GM23338 (cell line): ENCODE results near the gene S100A14. TPM values are rescaled to one million over a fixed set of nuclear protein-coding genes. Genes with fewer than 3 reads are reported as not detected.

Source experiments
- ATAC-seq: fragments of 200-7000 bp; cut with Tn5 transposase; 3 replicates; pipeline ENCODE4 v1.9.1; 2020
- DNase-seq: peaks from one replicate; pipeline ENCODE4 v3.0.0-alpha.2; 2015; ENCODE audit warnings: low spot score
- H2AFZ ChIP-seq: fragments of 200-600 bp; sonication (generic); 2 replicates; pipeline ENCODE4 v1.8.0; 2016; ENCODE audit warnings: antibody characterized with exemption, mild to moderate bottlenecking, moderate library complexity
- H3F3A ChIP-seq: fragments of 200-600 bp; sonication (generic); replicated peaks from 2 replicates; pipeline ENCODE4 v1.8.0; 2017; ENCODE audit warnings: antibody characterized with exemption, mixed run types, low read depth
- H3K27ac ChIP-seq: fragments of 200-600 bp; sonication (generic); 2 replicates; pipeline ENCODE4 v1.6.1; 2016; ENCODE audit warnings: low read depth
- H3K27me3 ChIP-seq: fragments of 200-600 bp; sonication (generic); 2 replicates; pipeline ENCODE4 v1.8.0; 2016; ENCODE audit warnings: mild to moderate bottlenecking, mixed run types, moderate library complexity; ENCODE audit not compliant: insufficient read depth
- H3K36me3 ChIP-seq: fragments of 200-600 bp; sonication (generic); 2 replicates; pipeline ENCODE4 v1.8.0; 2016; ENCODE audit warnings: mild to moderate bottlenecking; ENCODE audit not compliant: insufficient read depth
- H3K4me1 ChIP-seq: fragments of 200-600 bp; sonication (generic); 2 replicates; pipeline ENCODE4 v1.8.0; 2016; ENCODE audit warnings: mild to moderate bottlenecking, moderate library complexity; ENCODE audit not compliant: insufficient read depth
- H3K4me2 ChIP-seq: fragments of 200-600 bp; sonication (generic); 2 replicates; pipeline ENCODE4 v1.7.1; 2017; ENCODE audit warnings: mixed run types
- H3K4me3 ChIP-seq: fragments of 200-600 bp; sonication (generic); 2 replicates; pipeline ENCODE4 v1.6.1; 2016; ENCODE audit warnings: mixed run types
- H3K79me2 ChIP-seq: fragments of 200-600 bp; sonication (generic); replicated peaks from 2 replicates; pipeline ENCODE4 v1.8.0; 2017; ENCODE audit warnings: mild to moderate bottlenecking; ENCODE audit not compliant: insufficient read depth
- H3K9me2 ChIP-seq: fragments of 200-600 bp; sonication (generic); 2 replicates; pipeline ENCODE4 v1.8.0; 2017; ENCODE audit not compliant: insufficient read depth
- H4K20me1 ChIP-seq: fragments of 200-600 bp; sonication (generic); replicated peaks from 2 replicates; pipeline ENCODE4 v1.8.0; 2017; ENCODE audit warnings: mild to moderate bottlenecking; ENCODE audit not compliant: insufficient read depth
- H3K27ac Mint-ChIP-seq: 2 replicates; pipeline ENCODE4 v1.8.0; 2020; ENCODE audit warnings: inconsistent platforms, mild to moderate bottlenecking, moderate library complexity, mixed read lengths
- H3K27me3 Mint-ChIP-seq: 3 replicates; pipeline ENCODE4 v1.8.0; 2022; ENCODE audit warnings: low read depth, mild to moderate bottlenecking, moderate library complexity, mixed read lengths, inconsistent platforms; ENCODE audit not compliant: insufficient read depth, poor library complexity
- H3K36me3 Mint-ChIP-seq: 3 replicates; pipeline ENCODE4 v1.8.0; 2021; ENCODE audit warnings: low read depth, mild to moderate bottlenecking, inconsistent platforms, moderate library complexity, mixed read lengths
- H3K4me1 Mint-ChIP-seq: 3 replicates; pipeline ENCODE4 v1.8.0; 2020; ENCODE audit warnings: mild to moderate bottlenecking, inconsistent platforms, mixed read lengths
- H3K4me3 Mint-ChIP-seq: 3 replicates; pipeline ENCODE4 v1.8.0; 2021; ENCODE audit warnings: moderate library complexity, mild to moderate bottlenecking, inconsistent platforms, mixed read lengths
- H3K9me3 Mint-ChIP-seq: 3 replicates; pipeline ENCODE4 v1.8.0; 2020; ENCODE audit warnings: moderate library complexity, mild to moderate bottlenecking, inconsistent platforms, mixed read lengths
- CREB1 ChIP-seq: fragments of 250-450 bp; sonication (Bioruptor Pico); IDR thresholded peaks from 2 replicates; pipeline ENCODE4 v1.5.0; 2020; ENCODE audit warnings: low read depth, mild to moderate bottlenecking, moderate library complexity
- EZH2phosphoT487 ChIP-seq: fragments of 200-600 bp; sonication (generic); IDR thresholded peaks from one replicate; pipeline ENCODE4 v1.8.1; 2018; ENCODE audit warnings: antibody characterized with exemption; ENCODE audit not compliant: unreplicated experiment
- JUNB ChIP-seq: IDR thresholded peaks from one replicate; pipeline ENCODE4 v1.6.1; 2016; ENCODE audit warnings: antibody characterized with exemption; ENCODE audit not compliant: unreplicated experiment
- NANOG ChIP-seq: IDR thresholded peaks from 2 replicates; pipeline ENCODE4 v1.6.1; 2016; ENCODE audit warnings: antibody characterized with exemption, borderline replicate concordance
- POLR2AphosphoS5 ChIP-seq: IDR thresholded peaks from 2 replicates; pipeline ENCODE4 v1.6.1; 2016; ENCODE audit warnings: antibody characterized with exemption, low read depth
- STAT1 ChIP-seq: IDR thresholded peaks from one replicate; pipeline ENCODE4 v1.6.1; 2016; ENCODE audit warnings: antibody characterized with exemption; ENCODE audit not compliant: unreplicated experiment
- ZNF114 ChIP-seq: fragments of 250-450 bp; sonication (Bioruptor Pico); IDR thresholded peaks from 2 replicates; pipeline ENCODE4 v1.5.0; 2020; ENCODE audit warnings: mild to moderate bottlenecking, moderate library complexity
- ZNF331 ChIP-seq: fragments of 250-450 bp; sonication (Bioruptor Pico); IDR thresholded peaks from 2 replicates; pipeline ENCODE4 v1.5.0; 2020; ENCODE audit warnings: low read depth, mild to moderate bottlenecking, moderate library complexity
- polyA plus RNA-seq: library from polyadenylated mRNA; unstranded; fragments of >200 nt; fragmentation: Nextera tagmentation; extraction: Ambion mirVana; gene quantifications from 2 replicates; pipeline ENCODE4 v1.2.1, GENCODE V29; 2016
- total RNA-seq: library from RNA; depleted of rRNA; stranded (reverse); fragments of >200 nt; shearing (Covaris generic); gene quantifications from 2 replicates; pipeline ENCODE4 v1.2.3, GENCODE V29; 2014
- TF ChIP-seq, protein P1 (sequence below), 2 experiments: fragments of 200-600 bp in 1 of 2; sonication (generic) in 1 of 2; conservative IDR thresholded peaks; 2 replicates each; pipeline versions ENCODE4 v1.5.1 to v1.6.1; 2016 to 2017; ENCODE audit warnings: antibody characterized with exemption in 2 of 2, low read depth in 2 of 2, mild to moderate bottlenecking in 2 of 2, moderate library complexity in 1 of 2
- TF ChIP-seq, protein P2 (sequence below): IDR thresholded peaks from 2 replicates; pipeline ENCODE4 v1.6.1; 2016; ENCODE audit warnings: antibody characterized with exemption
- TF ChIP-seq, protein P3 (sequence below): IDR thresholded peaks from one replicate; pipeline ENCODE4 v1.6.1; 2018; ENCODE audit warnings: antibody characterized with exemption; ENCODE audit not compliant: unreplicated experiment

Gene S100A14
- total and polyA plus RNA-seq, 2 experiments from 2014 or later: 0.28 to 0.53 TPM

GRCh38 chr1:153617663-153618062 lies 1.5 kb upstream of the S100A14 start:
- Mint-ChIP-seq H3K27me3 (peaks cover 13% of the 10 kb centered on the region), H3K4me1 (peaks cover 23% of the 10 kb centered on the region), H3K27ac (no peak overlapping the region), H3K4me3 (no peak overlapping the region), H3K36me3 (peaks cover 15% of the 10 kb centered on the region), H3K9me3 (no peaks in the 10 kb centered on the region)
- ATAC-seq (peak; percentile 62), DNase-seq (peak; percentile 60)
- no peak overlapping the region for H2AFZ ChIP-seq
- TF ChIP-seq, protein P1, sequence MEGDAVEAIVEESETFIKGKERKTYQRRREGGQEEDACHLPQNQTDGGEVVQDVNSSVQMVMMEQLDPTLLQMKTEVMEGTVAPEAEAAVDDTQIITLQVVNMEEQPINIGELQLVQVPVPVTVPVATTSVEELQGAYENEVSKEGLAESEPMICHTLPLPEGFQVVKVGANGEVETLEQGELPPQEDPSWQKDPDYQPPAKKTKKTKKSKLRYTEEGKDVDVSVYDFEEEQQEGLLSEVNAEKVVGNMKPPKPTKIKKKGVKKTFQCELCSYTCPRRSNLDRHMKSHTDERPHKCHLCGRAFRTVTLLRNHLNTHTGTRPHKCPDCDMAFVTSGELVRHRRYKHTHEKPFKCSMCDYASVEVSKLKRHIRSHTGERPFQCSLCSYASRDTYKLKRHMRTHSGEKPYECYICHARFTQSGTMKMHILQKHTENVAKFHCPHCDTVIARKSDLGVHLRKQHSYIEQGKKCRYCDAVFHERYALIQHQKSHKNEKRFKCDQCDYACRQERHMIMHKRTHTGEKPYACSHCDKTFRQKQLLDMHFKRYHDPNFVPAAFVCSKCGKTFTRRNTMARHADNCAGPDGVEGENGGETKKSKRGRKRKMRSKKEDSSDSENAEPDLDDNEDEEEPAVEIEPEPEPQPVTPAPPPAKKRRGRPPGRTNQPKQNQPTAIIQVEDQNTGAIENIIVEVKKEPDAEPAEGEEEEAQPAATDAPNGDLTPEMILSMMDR (conservative IDR thresholded peaks at IDR 0.05; ENCODE audit: low read depth in 2 of 2): peak; percentile 41 to 76; a peak in 3 of 4 replicates
- TF ChIP-seq, protein P2, sequence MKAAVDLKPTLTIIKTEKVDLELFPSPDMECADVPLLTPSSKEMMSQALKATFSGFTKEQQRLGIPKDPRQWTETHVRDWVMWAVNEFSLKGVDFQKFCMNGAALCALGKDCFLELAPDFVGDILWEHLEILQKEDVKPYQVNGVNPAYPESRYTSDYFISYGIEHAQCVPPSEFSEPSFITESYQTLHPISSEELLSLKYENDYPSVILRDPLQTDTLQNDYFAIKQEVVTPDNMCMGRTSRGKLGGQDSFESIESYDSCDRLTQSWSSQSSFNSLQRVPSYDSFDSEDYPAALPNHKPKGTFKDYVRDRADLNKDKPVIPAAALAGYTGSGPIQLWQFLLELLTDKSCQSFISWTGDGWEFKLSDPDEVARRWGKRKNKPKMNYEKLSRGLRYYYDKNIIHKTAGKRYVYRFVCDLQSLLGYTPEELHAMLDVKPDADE: no peak
- H3K4me2 ChIP-seq: no peak overlapping the region
- H3F3A ChIP-seq: no peaks in the 10 kb centered on the region
- H3K4me3 ChIP-seq: no peak overlapping the region
- peaks cover 4% of the 10 kb centered on the region; the same call in 1 of the 2 replicates for H3K4me1 ChIP-seq
- no peak overlapping the region for H3K27ac ChIP-seq
- H3K79me2 ChIP-seq: no peaks in the 10 kb centered on the region
- H4K20me1 ChIP-seq: no peaks in the 10 kb centered on the region
- H3K27me3 ChIP-seq: no peaks in the 10 kb centered on the region
- H3K36me3 ChIP-seq: no peaks in the 10 kb centered on the region
- no peaks in the 10 kb centered on the region for H3K9me2 ChIP-seq

DNA sequence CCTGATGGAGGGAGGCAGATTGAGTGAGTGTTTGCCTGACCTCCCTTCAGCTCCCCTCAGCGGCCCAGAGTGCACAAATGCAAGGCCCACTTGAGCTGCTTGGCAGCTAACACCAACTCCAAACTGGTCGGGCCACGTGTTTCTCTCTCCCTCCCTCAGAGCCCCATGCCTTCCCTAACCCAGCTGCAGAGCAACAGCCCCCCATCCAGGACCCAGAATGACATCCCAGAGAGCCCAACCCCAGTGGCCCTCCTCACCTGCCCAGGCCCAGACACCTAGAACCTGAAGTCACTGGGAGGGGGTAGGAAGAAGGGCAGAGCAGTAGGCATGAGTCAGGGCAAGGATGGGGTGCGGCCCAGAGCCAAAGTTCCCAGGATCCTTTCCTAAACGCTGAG lies 789 bp upstream of the S100A14 start:
- H3F3A ChIP-seq: no peaks in the 10 kb centered on the region
- no peaks in the 10 kb centered on the region for H3K36me3 ChIP-seq
- ATAC-seq (no peak), DNase-seq (no peak)
- peak overlapping the region; percentile 74; the same call in 1 of the 2 replicates for H2AFZ ChIP-seq
- Mint-ChIP-seq H3K27ac (no peak overlapping the region), H3K4me1 (peaks cover 30% of the 10 kb centered on the region), H3K36me3 (peaks cover 11% of the 10 kb centered on the region), H3K4me3 (no peak overlapping the region), H3K27me3 (peaks cover 14% of the 10 kb centered on the region), H3K9me3 (no peaks in the 10 kb centered on the region)
- no peaks in the 10 kb centered on the region for H4K20me1 ChIP-seq
- H3K4me1 ChIP-seq: peaks cover 10% of the 10 kb centered on the region; the same call in 1 of the 2 replicates
- no peaks in the 10 kb centered on the region for H3K9me2 ChIP-seq
- H3K4me2 ChIP-seq: no peak overlapping the region
- H3K27ac ChIP-seq: no peak overlapping the region
- no peak overlapping the region for H3K4me3 ChIP-seq
- no peaks in the 10 kb centered on the region for H3K79me2 ChIP-seq
- H3K27me3 ChIP-seq: no peaks in the 10 kb centered on the region
- TF ChIP-seq JUNB (no peak), POLR2AphosphoS5 (no peak), ZNF331 (no peak), EZH2phosphoT487 (no peak), STAT1 (no peak), CREB1 (CRISPR knock-in tag) (no peak), NANOG (no peak), ZNF114 (CRISPR knock-in tag) (no peak)
- TF ChIP-seq, protein P3, sequence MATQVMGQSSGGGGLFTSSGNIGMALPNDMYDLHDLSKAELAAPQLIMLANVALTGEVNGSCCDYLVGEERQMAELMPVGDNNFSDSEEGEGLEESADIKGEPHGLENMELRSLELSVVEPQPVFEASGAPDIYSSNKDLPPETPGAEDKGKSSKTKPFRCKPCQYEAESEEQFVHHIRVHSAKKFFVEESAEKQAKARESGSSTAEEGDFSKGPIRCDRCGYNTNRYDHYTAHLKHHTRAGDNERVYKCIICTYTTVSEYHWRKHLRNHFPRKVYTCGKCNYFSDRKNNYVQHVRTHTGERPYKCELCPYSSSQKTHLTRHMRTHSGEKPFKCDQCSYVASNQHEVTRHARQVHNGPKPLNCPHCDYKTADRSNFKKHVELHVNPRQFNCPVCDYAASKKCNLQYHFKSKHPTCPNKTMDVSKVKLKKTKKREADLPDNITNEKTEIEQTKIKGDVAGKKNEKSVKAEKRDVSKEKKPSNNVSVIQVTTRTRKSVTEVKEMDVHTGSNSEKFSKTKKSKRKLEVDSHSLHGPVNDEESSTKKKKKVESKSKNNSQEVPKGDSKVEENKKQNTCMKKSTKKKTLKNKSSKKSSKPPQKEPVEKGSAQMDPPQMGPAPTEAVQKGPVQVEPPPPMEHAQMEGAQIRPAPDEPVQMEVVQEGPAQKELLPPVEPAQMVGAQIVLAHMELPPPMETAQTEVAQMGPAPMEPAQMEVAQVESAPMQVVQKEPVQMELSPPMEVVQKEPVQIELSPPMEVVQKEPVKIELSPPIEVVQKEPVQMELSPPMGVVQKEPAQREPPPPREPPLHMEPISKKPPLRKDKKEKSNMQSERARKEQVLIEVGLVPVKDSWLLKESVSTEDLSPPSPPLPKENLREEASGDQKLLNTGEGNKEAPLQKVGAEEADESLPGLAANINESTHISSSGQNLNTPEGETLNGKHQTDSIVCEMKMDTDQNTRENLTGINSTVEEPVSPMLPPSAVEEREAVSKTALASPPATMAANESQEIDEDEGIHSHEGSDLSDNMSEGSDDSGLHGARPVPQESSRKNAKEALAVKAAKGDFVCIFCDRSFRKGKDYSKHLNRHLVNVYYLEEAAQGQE: no peak
- TF ChIP-seq, protein P2: no peak
